Measurements from ENCODE around the gene TRIM62. TPM values are rescaled to one million over a fixed set of nuclear protein-coding genes. Genes with fewer than 3 reads are reported as not detected.

TRIM62 gene
- polyA plus RNA-seq, 1 donor (not counting 4 experiments of a cell fraction or from before 2014, with no cell fraction given) = 2.0 TPM

GRCh38 chr1:33147275-33147996 lies 34.4 kb downstream of the TRIM62 start:
- FAIRE-seq = no peak
- no peak overlapping the region for H3K4me3 ChIP-seq (ENCODE audit: control insufficient read depth in 2 of 3, extremely low read depth in 1 of 3, insufficient read depth in 2 of 3, low read depth in 1 of 3, low read length in 3 of 3)
- no peaks in the 10 kb centered on the region for H3K9me3 ChIP-seq (ENCODE audit: control insufficient read depth, low read depth, low read length)
- H3K9me1 ChIP-seq (ENCODE audit: control insufficient read depth, extremely low read depth, insufficient read depth, low read length) = no peaks in the 10 kb centered on the region
- H3K9ac ChIP-seq (ENCODE audit: control insufficient read depth, extremely low read depth, insufficient read depth, low read length) = no peak overlapping the region
- H4K20me1 ChIP-seq (ENCODE audit: control insufficient read depth, extremely low read depth, insufficient read depth, low read length) = no peaks in the 10 kb centered on the region
- H3K4me1 ChIP-seq (ENCODE audit: control insufficient read depth, extremely low read depth, insufficient read depth, low read length) = peaks cover 12% of the 10 kb centered on the region
- no peak overlapping the region for H3K27ac ChIP-seq (ENCODE audit: control insufficient read depth, insufficient read depth, low read length)
- no peak overlapping the region for H2AFZ ChIP-seq (ENCODE audit: control insufficient read depth, low read length)
- no peaks in the 10 kb centered on the region for H3K27me3 ChIP-seq (ENCODE audit: control insufficient read depth, extremely low read depth, insufficient read depth, low read length)
- H3K36me3 ChIP-seq (ENCODE audit: control insufficient read depth in 2 of 2, extremely low read depth in 1 of 2, insufficient read depth in 2 of 2, low read length in 2 of 2) = peaks cover 0 to 15% of the 10 kb centered on the region in 2 experiments
- H3K79me2 ChIP-seq (ENCODE audit: control insufficient read depth, insufficient read depth, low read length) = no peaks in the 10 kb centered on the region
- TF ChIP-seq EZH2 (IDR thresholded peaks at IDR 0.05; ENCODE audit: low read length) = no peak
- TF ChIP-seq, protein P1, sequence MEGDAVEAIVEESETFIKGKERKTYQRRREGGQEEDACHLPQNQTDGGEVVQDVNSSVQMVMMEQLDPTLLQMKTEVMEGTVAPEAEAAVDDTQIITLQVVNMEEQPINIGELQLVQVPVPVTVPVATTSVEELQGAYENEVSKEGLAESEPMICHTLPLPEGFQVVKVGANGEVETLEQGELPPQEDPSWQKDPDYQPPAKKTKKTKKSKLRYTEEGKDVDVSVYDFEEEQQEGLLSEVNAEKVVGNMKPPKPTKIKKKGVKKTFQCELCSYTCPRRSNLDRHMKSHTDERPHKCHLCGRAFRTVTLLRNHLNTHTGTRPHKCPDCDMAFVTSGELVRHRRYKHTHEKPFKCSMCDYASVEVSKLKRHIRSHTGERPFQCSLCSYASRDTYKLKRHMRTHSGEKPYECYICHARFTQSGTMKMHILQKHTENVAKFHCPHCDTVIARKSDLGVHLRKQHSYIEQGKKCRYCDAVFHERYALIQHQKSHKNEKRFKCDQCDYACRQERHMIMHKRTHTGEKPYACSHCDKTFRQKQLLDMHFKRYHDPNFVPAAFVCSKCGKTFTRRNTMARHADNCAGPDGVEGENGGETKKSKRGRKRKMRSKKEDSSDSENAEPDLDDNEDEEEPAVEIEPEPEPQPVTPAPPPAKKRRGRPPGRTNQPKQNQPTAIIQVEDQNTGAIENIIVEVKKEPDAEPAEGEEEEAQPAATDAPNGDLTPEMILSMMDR (optimal IDR thresholded peaks at IDR 0.05 in 1 of 3, IDR thresholded peaks at IDR 0.05 in 1 of 3, conservative IDR thresholded peaks at IDR 0.05 in 1 of 3; ENCODE audit: extremely low read depth in 1 of 3, insufficient read depth in 2 of 3, low read length in 3 of 3) = no peak
- no peak for DNase-seq (ENCODE audit: low read depth, low spot score)
- no peak overlapping the region for H3K4me2 ChIP-seq (ENCODE audit: control insufficient read depth, extremely low read depth, insufficient read depth, low read depth, low read length)
- dilution Hi-C loops (cut with MboI; ENCODE audit: extremely low pct_ligation_motif_present, low sequenced_read_pairs) = no loop called here

DNA sequence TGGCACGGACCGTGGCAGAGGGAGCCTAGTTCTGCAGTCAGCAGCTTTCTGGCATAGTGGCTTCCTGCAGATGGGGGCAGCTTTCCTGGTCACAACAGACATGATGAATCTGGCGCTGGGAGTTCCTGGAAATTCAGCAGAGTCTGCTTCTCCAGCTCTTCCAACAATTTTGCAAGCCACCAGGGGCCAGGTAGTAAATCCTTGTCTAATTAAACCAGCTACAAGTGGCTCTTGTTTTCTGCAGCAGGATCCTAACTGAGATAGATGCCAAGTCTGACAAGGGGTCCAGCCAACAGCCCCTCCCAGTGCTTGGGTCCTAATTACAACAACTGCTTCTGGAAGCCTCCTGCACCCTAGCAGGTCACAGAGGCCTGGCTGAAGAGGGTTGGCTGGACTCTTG lies 35.8 kb downstream of the TRIM62 start:
- Histone ChIP-seq H3K4me1 (ENCODE audit: control insufficient read depth, extremely low read depth, insufficient read depth, low read length) (no peaks in the 10 kb centered on the region), H3K27ac (ENCODE audit: control insufficient read depth, insufficient read depth, low read length) (no peak overlapping the region), H3K9me1 (ENCODE audit: control insufficient read depth, extremely low read depth, insufficient read depth, low read length) (no peaks in the 10 kb centered on the region), H3K27me3 (ENCODE audit: control insufficient read depth, extremely low read depth, insufficient read depth, low read length) (no peaks in the 10 kb centered on the region), H2AFZ (ENCODE audit: control insufficient read depth, low read length) (no peak overlapping the region), H3K79me2 (ENCODE audit: control insufficient read depth, insufficient read depth, low read length) (no peaks in the 10 kb centered on the region), H4K20me1 (ENCODE audit: control insufficient read depth, extremely low read depth, insufficient read depth, low read length) (no peaks in the 10 kb centered on the region), H3K4me2 (ENCODE audit: control insufficient read depth, extremely low read depth, insufficient read depth, low read depth, low read length) (no peak overlapping the region), H3K9ac (ENCODE audit: control insufficient read depth, extremely low read depth, insufficient read depth, low read length) (no peak overlapping the region), H3K9me3 (ENCODE audit: control insufficient read depth, low read depth, low read length) (no peaks in the 10 kb centered on the region), H3K36me3 (ENCODE audit: control insufficient read depth in 2 of 2, extremely low read depth in 1 of 2, insufficient read depth in 2 of 2, low read length in 2 of 2) (peaks cover 0 to 15% of the 10 kb centered on the region in 2 experiments), H3K4me3 (ENCODE audit: control insufficient read depth in 2 of 3, extremely low read depth in 1 of 3, insufficient read depth in 2 of 3, low read depth in 1 of 3, low read length in 3 of 3) (no peak overlapping the region)
- FAIRE-seq = no peak
- TF ChIP-seq, protein P1 (optimal IDR thresholded peaks at IDR 0.05 in 1 of 3, IDR thresholded peaks at IDR 0.05 in 1 of 3, conservative IDR thresholded peaks at IDR 0.05 in 1 of 3; ENCODE audit: extremely low read depth in 1 of 3, insufficient read depth in 2 of 3, low read length in 3 of 3) = no peak
- no peak for TF ChIP-seq EZH2 (IDR thresholded peaks at IDR 0.05; ENCODE audit: low read length)
- no peak for DNase-seq (ENCODE audit: low read depth, low spot score)
- dilution Hi-C loops (cut with MboI; ENCODE audit: extremely low pct_ligation_motif_present, low sequenced_read_pairs) = no loop called here
